GM12878 (cell line): ENCODE results near the gene WFDC6. TPM values are rescaled to one million over a fixed set of nuclear protein-coding genes. Genes with fewer than 3 reads are reported as not detected.
"Not testable (repeated sequence)": the region's sequence is repeated elsewhere in the genome, so short reads cannot be mapped to it uniquely, and the experiment has no call there.

Experiments used
- ATAC-seq: fragments of 200-7000 bp; cut with Tn5 transposase; 3 replicates; pipeline ENCODE4 v1.9.1; 2020; ENCODE audit warnings: mild to moderate bottlenecking, moderate library complexity
- BruUV-seq: library from RNA; stranded (reverse); fragments of 400-500 nt; replicated peaks from 2 replicates; lab custom pipeline; 2021; lab: Mats Ljungman, UMichigan
- CTCF ChIA-PET: fragments of 300-600 bp; sonication (Branson Sonifier 250); formaldehyde crosslinking; extraction: SDS; loops from one replicate; lab custom pipeline; 2021; ENCODE audit warnings: inconsistent platforms; lab: Yijun Ruan, JAX
- POLR2A ChIA-PET: fragments of 350-600 bp; formaldehyde crosslinking; extraction: SDS; loops from one replicate; lab custom pipeline; 2021; ENCODE audit warnings: inconsistent platforms; lab: Charles Lee
- RAD21 ChIA-PET: fragments of 300-600 bp; sonication (Branson Sonifier 250); formaldehyde crosslinking; loops from one replicate; lab custom pipeline; 2023; ENCODE audit warnings: antibody characterized with exemption; ENCODE audit not compliant: unreplicated experiment; lab: Charles Lee
- SMC1A ChIA-PET: fragments of 300-600 bp; sonication (Branson Sonifier 250); formaldehyde crosslinking; loops from one replicate; lab custom pipeline; 2023; ENCODE audit not compliant: unreplicated experiment, uncharacterized antibody; lab: Charles Lee
- DNase-seq: peaks from one replicate; pipeline ENCODE4 v3.0.0-alpha.2; 2011; ENCODE audit warnings: low read depth, low spot score
- FAIRE-seq: peaks from 3 replicates; lab custom pipeline; 2011; peaks lifted over from hg19 to GRCh38; lab: Jason Lieb, UNC
- H2AFZ ChIP-seq: 2 replicates; pipeline ENCODE4 v1.6.0; 2011; ENCODE audit warnings: low read depth, low read length, control low read depth; ENCODE audit not compliant: control insufficient read depth
- H3K27ac ChIP-seq: 2 replicates; pipeline ENCODE4 v1.5.1; 2011; ENCODE audit warnings: control low read depth; ENCODE audit not compliant: control insufficient read depth, insufficient read depth
- H3K27me3 ChIP-seq, 2 experiments: replicated peaks in 1 of 2; 2 replicates each; pipeline versions ENCODE4 v1.6.0 to v1.6.1; 2011; ENCODE audit warnings: low read length in 1 of 2; ENCODE audit not compliant: control insufficient read depth in 2 of 2, insufficient read depth in 2 of 2
- H3K36me3 ChIP-seq, 2 experiments: 2 replicates each; pipeline ENCODE4 v1.5.1; 2011; ENCODE audit warnings: low read length in 1 of 2; ENCODE audit not compliant: control insufficient read depth in 2 of 2, insufficient read depth in 2 of 2
- H3K4me1 ChIP-seq: 2 replicates; pipeline ENCODE4 v1.6.1; 2011; ENCODE audit warnings: mild to moderate bottlenecking, low read length, moderate library complexity, mixed read lengths; ENCODE audit not compliant: control insufficient read depth, insufficient read depth
- H3K4me2 ChIP-seq: 2 replicates; pipeline ENCODE4 v1.6.0; 2011; ENCODE audit warnings: control low read depth; ENCODE audit not compliant: control insufficient read depth, insufficient read depth
- H3K4me3 ChIP-seq: fragments of 200-600 bp; sonication (generic); 2 replicates; pipeline ENCODE4 v1.5.1; 2016
- H3K79me2 ChIP-seq: 2 replicates; pipeline ENCODE4 v1.6.0; 2011; ENCODE audit warnings: low read length; ENCODE audit not compliant: control insufficient read depth, insufficient read depth
- H3K9ac ChIP-seq: 2 replicates; pipeline ENCODE4 v1.8.0; 2011; ENCODE audit warnings: low read length, control low read depth, mixed read lengths; ENCODE audit not compliant: control insufficient read depth, insufficient read depth
- H3K9me3 ChIP-seq: replicated peaks from 3 replicates; pipeline ENCODE4 v1.5.1; 2011; ENCODE audit warnings: mild to moderate bottlenecking, low read length; ENCODE audit not compliant: control insufficient read depth, insufficient read depth
- H4K20me1 ChIP-seq: 2 replicates; pipeline ENCODE4 v1.6.0; 2011; ENCODE audit not compliant: control insufficient read depth, insufficient read depth
- NR2C2 ChIP-seq: IDR thresholded peaks from 2 replicates; pipeline ENCODE4 v1.6.1; 2011; ENCODE audit warnings: borderline replicate concordance, low read depth; ENCODE audit not compliant: control insufficient read depth, insufficient read length
- ZNF384 ChIP-seq: IDR thresholded peaks from 2 replicates; pipeline ENCODE4 v1.6.1; 2012; ENCODE audit warnings: low read depth, mild to moderate bottlenecking, low read length, improper control_type of control experiment, borderline replicate concordance
- WGBS: methylation state at CpG from one replicate; pipeline ENCODE4 v1.1.6; 2016; ENCODE audit warnings: low lambda C conversion rate; ENCODE audit not compliant: insufficient replicate concordance, insufficient coverage; ENCODE audit errors: missing lambda C conversion rate; 5-methylcytosine and 5-hydroxymethylcytosine counted together
- in situ Hi-C: fragments of 300-500 bp; cut with MboI; formaldehyde crosslinking; loops from 9 replicates; pipeline ENCODE4 v1.14.3; 2018; ENCODE audit warnings: mixed read lengths
- intact Hi-C: fragments of 100-400 bp; cut with micrococcal nuclease; formaldehyde crosslinking; loops from one replicate; pipeline ENCODE4 v1.14.2; 2022; ENCODE audit not compliant: unreplicated experiment
- polyA plus RNA-seq, 11 experiments: library from polyadenylated mRNA; depleted of rRNA in 4 of 11; unstranded in 6 of 11; stranded (reverse) in 5 of 11; fragments of >200 nt; fragmentation: Nextera tagmentation in 4 of 11; fragmentation: Illumina TruSeq in 1 of 11; extraction: Ambion mirVana in 4 of 11; extraction: Trizol in 1 of 11; gene quantifications; 1 replicate in 1 of 11; 2 replicates in 10 of 11; pipeline versions ENCODE4 v1.2.1 to v1.2.3, GENCODE V29; 2011 to 2016; ENCODE audit warnings: inconsistent platforms in 2 of 11, missing spikeins in 2 of 11, low read depth in 1 of 11
- total RNA-seq, 4 experiments: library from RNA; depleted of rRNA in 3 of 4; stranded (reverse); fragments of >200 nt in 3 of 4; fragmentation: Illumina TruSeq in 1 of 4; extraction: Trizol in 1 of 4; gene quantifications; 2 replicates each; pipeline versions ENCODE4 v1.2.1 to v1.2.3, GENCODE V29; 2013 to 2021

WFDC6 gene
- total and polyA plus RNA-seq, 10 of the 15 experiments (the other 5 are each of a cell fraction or from before 2014, with no cell fraction given) = not detected

DNA sequence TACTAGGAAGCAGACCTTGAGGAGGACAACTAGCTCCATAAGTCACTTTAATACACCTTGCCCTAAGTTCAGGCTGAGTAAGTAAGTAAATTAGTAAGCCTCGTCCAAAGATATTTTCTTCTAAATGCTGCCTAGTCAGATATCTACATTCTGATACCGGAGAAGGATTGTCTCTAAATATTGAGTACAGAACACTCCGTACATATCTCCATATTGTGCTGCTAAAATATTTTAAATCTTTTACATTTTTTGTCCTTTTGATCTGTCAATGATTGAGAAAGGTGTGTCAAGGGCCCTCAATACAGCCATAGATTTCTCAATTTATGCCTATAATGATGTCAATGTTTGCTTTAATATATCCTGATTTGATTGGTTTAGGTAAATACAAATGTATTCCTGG lies 36.6 kb upstream of the WFDC6 start:
- TF ChIP-seq ZNF384 (no peak), NR2C2 (no peak)
- H3K36me3 ChIP-seq = no peaks in the 10 kb centered on the region
- H3K79me2 ChIP-seq = no peaks in the 10 kb centered on the region
- ChIA-PET RAD21 (no interaction called here), SMC1A (no interaction called here), CTCF (no interaction called here), POLR2A (no interaction called here)
- no peak overlapping the region for H3K9ac ChIP-seq
- no peak overlapping the region for H2AFZ ChIP-seq
- no peak overlapping the region for H3K27ac ChIP-seq
- no peaks in the 10 kb centered on the region for H3K9me3 ChIP-seq
- in situ Hi-C loops (no loop called here), intact Hi-C loops (no loop called here)
- FAIRE-seq (no peak), DNase-seq (no peak), ATAC-seq (no peak)
- H3K27me3 ChIP-seq = 0 out of 4 replicates have a peak, but pooled peaks cover 0 to 1% of the 10 kb centered on the region in 2 experiments
- no peaks in the 10 kb centered on the region for H3K4me1 ChIP-seq
- H3K4me3 ChIP-seq = no peak overlapping the region
- no peaks in the 10 kb centered on the region for H4K20me1 ChIP-seq
- no peak overlapping the region for H3K4me2 ChIP-seq
- WGBS = 54% methylated on average over 3 of the region's 3 CpGs
- no TSS peak for BruUV-seq

DNA sequence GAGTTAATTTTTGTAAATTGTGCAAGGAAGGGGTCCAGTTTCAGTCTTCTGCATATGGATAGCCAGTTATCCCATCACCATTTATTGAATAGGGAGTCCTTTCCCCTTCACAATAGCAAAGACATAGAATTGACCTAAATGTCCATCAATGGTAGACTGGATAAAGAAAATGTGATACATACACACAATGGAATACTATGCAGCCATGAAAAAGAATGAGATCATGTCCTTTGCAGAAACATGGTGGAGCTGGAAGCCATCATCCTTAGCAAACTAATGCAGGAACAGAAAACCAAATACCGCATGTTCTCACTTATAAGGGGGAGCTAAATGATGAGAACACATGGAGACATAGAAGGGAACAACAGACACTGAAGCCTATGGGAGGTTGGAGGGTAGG lies 30.4 kb upstream of the WFDC6 start:
- H3K4me1 ChIP-seq, H3K36me3 ChIP-seq, H3K79me2 ChIP-seq, intact Hi-C loops, H4K20me1 ChIP-seq, BruUV-seq, SMC1A ChIA-PET, H3K4me2 ChIP-seq, ATAC-seq, H3K9me3 ChIP-seq, DNase-seq, H3K9ac ChIP-seq, H3K4me3 ChIP-seq, H2AFZ ChIP-seq, POLR2A ChIA-PET, in situ Hi-C loops, H3K27ac ChIP-seq, RAD21 ChIA-PET, FAIRE-seq, H3K27me3 ChIP-seq: not testable (repeated sequence)
- CTCF ChIA-PET = interaction anchor here (1.5 kb wide), 1 partner anchor 9 kb away, joined by 3 read pairs; no protein-coding TSS in a partner anchor
- WGBS = 0% methylated on average over 1 of the region's 1 CpG
